ENCODE measurements around the gene FBXW8.

The FBXW8 gene

GRCh38 chr12:116934908-116935705, 24.4 kb downstream of the FBXW8 start:
- no peak for DNase-seq (ENCODE audit: low read depth)
- TF ChIP-seq, protein P1, sequence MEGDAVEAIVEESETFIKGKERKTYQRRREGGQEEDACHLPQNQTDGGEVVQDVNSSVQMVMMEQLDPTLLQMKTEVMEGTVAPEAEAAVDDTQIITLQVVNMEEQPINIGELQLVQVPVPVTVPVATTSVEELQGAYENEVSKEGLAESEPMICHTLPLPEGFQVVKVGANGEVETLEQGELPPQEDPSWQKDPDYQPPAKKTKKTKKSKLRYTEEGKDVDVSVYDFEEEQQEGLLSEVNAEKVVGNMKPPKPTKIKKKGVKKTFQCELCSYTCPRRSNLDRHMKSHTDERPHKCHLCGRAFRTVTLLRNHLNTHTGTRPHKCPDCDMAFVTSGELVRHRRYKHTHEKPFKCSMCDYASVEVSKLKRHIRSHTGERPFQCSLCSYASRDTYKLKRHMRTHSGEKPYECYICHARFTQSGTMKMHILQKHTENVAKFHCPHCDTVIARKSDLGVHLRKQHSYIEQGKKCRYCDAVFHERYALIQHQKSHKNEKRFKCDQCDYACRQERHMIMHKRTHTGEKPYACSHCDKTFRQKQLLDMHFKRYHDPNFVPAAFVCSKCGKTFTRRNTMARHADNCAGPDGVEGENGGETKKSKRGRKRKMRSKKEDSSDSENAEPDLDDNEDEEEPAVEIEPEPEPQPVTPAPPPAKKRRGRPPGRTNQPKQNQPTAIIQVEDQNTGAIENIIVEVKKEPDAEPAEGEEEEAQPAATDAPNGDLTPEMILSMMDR (IDR thresholded peaks at IDR 0.05; ENCODE audit: control insufficient read depth, insufficient read depth, low read depth, low read length, missing control alignments) = no peak
- no peak overlapping the region for H3K4me3 ChIP-seq (ENCODE audit: control insufficient read depth, low read depth, low read length)

DNA sequence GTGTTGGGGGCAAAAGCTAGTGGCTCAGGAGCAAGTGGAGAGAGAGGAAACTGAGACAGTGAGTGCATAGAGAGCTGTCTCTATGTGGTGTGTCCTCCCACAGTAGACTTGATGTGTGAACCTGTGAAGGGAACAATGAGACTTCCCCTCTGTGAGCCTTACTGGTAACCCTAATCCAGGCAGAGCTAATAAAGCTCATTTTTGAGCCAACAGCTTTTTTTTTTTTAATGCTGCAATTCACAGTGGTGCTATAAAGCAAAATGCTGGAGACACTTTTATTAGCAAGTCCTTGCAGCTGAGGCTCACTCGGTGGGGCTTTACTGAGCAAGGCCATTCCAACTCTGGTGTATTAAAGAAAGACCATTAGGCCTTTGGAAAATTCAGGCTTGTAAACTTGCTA, 26.9 kb downstream of the FBXW8 start:
- TF ChIP-seq, protein P1 (IDR thresholded peaks at IDR 0.05; ENCODE audit: control insufficient read depth, insufficient read depth, low read depth, low read length, missing control alignments) = no peak
- no peak overlapping the region for H3K4me3 ChIP-seq (ENCODE audit: control insufficient read depth, low read depth, low read length)
- no peak for DNase-seq (ENCODE audit: low read depth)

DNA sequence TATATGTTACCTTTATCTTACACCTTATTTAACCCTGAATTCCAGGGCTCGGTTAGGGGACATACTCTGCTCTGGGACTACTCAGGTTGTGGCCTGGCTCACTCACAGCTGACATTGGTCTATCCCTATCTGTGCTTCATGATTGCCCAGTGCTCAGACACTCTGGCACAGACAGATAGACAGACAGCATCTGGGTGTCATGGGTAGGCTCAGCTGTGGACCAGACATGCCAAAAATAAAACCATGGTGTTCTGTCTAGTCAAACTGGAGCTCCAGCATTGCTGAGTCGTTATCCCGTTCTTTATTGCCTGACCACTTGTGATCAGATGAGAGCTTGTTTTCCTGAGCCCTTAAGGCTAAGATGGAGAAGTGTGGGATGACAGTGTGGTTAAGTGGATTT, 29.0 kb downstream of the FBXW8 start:
- no peak for DNase-seq (ENCODE audit: low read depth)
- H3K4me3 ChIP-seq (ENCODE audit: control insufficient read depth, low read depth, low read length) = no peak overlapping the region
- TF ChIP-seq, protein P1 (IDR thresholded peaks at IDR 0.05; ENCODE audit: control insufficient read depth, insufficient read depth, low read depth, low read length, missing control alignments) = no peak

GRCh38 chr12:116941188-116941587, 30.4 kb downstream of the FBXW8 start:
- no peak overlapping the region for H3K4me3 ChIP-seq (ENCODE audit: control insufficient read depth, low read depth, low read length)
- TF ChIP-seq, protein P1 (IDR thresholded peaks at IDR 0.05; ENCODE audit: control insufficient read depth, insufficient read depth, low read depth, low read length, missing control alignments) = no peak
- DNase-seq (ENCODE audit: low read depth) = no peak

DNA sequence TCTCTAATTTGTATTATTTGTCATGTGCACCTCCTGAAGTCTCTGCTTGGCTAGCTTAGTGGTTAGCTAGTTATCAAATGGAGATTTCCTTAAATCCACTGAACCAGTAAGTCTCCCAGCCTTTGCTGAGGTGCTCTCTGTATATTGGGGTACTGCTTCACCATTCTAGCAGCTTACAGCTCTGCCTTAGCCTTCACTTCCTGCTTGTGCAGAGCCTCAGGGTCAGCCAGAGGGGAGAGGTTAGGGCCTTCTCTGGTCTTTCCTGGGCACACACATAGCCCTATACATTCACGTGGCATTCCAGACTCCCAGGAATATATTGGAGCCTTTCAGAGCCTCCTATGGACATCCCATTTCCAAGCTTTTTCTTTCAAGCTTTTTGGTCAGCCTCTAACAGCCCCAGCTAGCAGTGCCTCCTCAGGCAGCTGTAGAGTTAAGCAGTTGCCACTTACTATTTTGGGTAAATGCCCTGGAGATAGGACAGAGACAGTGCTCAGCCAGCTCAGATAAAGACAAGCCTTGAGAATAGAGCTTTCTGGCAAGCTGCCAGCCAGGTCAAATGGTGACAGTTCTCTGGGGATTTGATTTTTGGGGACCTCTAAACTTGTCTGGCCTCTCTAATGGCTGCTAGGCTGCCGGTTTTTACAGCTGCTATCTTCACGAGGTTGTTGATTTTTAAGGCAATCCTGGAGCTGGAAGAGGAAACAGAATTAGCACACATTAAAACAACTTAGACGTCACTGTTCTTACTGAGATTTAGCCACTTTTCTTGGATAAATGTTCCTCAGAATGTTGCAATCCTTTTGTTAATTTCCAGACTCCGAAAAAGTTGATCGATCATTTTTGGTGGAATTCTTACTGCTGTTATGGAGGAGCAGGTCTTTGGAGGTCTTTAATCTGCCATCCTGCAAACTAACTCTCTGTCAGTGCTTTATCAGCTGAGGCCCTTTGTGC, 32.9 kb downstream of the FBXW8 start:
- H3K4me3 ChIP-seq (ENCODE audit: control insufficient read depth, low read depth, low read length) = no peak overlapping the region
- DNase-seq (ENCODE audit: low read depth) = no peak
- TF ChIP-seq, protein P1 (IDR thresholded peaks at IDR 0.05; ENCODE audit: control insufficient read depth, insufficient read depth, low read depth, low read length, missing control alignments) = no peak

- no peak overlapping the region for H3K4me3 ChIP-seq (ENCODE audit: control insufficient read depth, low read depth, low read length)
- DNase-seq (ENCODE audit: low read depth) = no peak
- TF ChIP-seq, protein P1 (IDR thresholded peaks at IDR 0.05; ENCODE audit: control insufficient read depth, insufficient read depth, low read depth, low read length, missing control alignments) = no peak
Observed at GRCh38 chr12:116945886-116946550, 35.3 kb downstream of the FBXW8 start.
